GM23338 (cell line): ENCODE measurements around the gene CLDN1.

ENCODE experiments used
- EZH2phosphoT487 ChIP-seq: fragments of 200-600 bp; sonication (generic); IDR thresholded peaks from one replicate; pipeline ENCODE4 v1.8.1; 2018; ENCODE audit warnings: antibody characterized with exemption; ENCODE audit not compliant: unreplicated experiment
- JUNB ChIP-seq: IDR thresholded peaks from one replicate; pipeline ENCODE4 v1.6.1; 2016; ENCODE audit warnings: antibody characterized with exemption; ENCODE audit not compliant: unreplicated experiment
- POLR2AphosphoS5 ChIP-seq: IDR thresholded peaks from 2 replicates; pipeline ENCODE4 v1.6.1; 2016; ENCODE audit warnings: antibody characterized with exemption, low read depth
- TF ChIP-seq, protein P1 (sequence below), 2 experiments: fragments of 200-600 bp in 1 of 2; sonication (generic) in 1 of 2; conservative IDR thresholded peaks; 2 replicates each; pipeline versions ENCODE4 v1.5.1 to v1.6.1; 2016 to 2017; ENCODE audit warnings: antibody characterized with exemption in 2 of 2, low read depth in 2 of 2, mild to moderate bottlenecking in 2 of 2, moderate library complexity in 1 of 2

DNA sequence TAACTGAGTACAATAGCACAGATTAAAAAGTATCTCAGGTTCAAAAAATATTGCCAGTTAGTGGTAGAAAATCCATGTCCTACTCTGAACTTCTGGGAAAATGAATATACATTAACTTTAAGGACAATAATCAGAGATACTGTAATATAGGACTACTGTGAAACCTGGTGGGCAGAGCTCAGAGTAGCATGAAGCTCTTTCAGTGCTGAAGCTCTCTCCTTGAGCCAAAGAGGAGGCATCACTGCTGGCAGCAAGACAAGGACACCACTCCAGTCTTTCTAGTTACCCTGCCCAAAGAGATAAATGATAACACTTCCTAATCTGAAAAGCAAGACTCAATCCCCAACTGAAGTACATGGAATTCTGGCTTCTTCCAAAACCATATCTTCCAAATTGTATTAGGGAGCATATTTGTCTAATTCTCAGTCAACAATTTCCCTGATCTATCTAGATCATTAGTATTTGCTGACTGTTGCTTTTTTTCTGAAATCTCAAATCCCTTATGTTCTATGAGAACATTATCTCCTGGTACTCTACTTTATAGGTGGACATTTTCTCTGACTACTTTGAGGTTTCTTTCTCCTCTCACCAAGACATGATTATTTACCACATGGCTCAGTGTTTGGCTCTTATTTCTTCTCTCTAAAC is 55.9 kb downstream of the CLDN1 start:
- TF ChIP-seq, protein P1, sequence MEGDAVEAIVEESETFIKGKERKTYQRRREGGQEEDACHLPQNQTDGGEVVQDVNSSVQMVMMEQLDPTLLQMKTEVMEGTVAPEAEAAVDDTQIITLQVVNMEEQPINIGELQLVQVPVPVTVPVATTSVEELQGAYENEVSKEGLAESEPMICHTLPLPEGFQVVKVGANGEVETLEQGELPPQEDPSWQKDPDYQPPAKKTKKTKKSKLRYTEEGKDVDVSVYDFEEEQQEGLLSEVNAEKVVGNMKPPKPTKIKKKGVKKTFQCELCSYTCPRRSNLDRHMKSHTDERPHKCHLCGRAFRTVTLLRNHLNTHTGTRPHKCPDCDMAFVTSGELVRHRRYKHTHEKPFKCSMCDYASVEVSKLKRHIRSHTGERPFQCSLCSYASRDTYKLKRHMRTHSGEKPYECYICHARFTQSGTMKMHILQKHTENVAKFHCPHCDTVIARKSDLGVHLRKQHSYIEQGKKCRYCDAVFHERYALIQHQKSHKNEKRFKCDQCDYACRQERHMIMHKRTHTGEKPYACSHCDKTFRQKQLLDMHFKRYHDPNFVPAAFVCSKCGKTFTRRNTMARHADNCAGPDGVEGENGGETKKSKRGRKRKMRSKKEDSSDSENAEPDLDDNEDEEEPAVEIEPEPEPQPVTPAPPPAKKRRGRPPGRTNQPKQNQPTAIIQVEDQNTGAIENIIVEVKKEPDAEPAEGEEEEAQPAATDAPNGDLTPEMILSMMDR (conservative IDR thresholded peaks at IDR 0.05; ENCODE audit: low read depth in 2 of 2) = no peak
- TF ChIP-seq POLR2AphosphoS5 (no peak), JUNB (no peak), EZH2phosphoT487 (no peak)
